ENCODE measurements around the gene COMMD1. TPM values are rescaled to one million over a fixed set of nuclear protein-coding genes. Genes with fewer than 3 reads are reported as not detected.

COMMD1 gene
- total RNA-seq, 1 donor from 2014 or later: 30.5 TPM

GRCh38 chr2:61888267-61889055 lies 17.0 kb upstream of the COMMD1 start, which contains the start of gene CCT4:
Gene CCT4, minus strand, starts transcription at chr2:61888656. Its CDS starts 149 bp downstream, at chr2:61888507.
- Mint-ChIP-seq H3K9me3 (no peaks in the 10 kb centered on the region), H3K27ac (ENCODE audit: unreplicated experiment) (peak within 1 kb of the TSS; percentile 100), H3K36me3 (ENCODE audit: low read depth) (peaks cover 8% of the 10 kb centered on the region), H3K4me3 (peak within 1 kb of the TSS; percentile 99), H3K27me3 (ENCODE audit: low read depth) (no peaks in the 10 kb centered on the region), H3K4me1 (peaks cover 28% of the 10 kb centered on the region)
- peak; percentile 95 for DNase-seq (ENCODE audit: low read depth, low spot score)
- TF ChIP-seq CTCF (conservative IDR thresholded peaks at IDR 0.05): no peak

- H3K9me3 Mint-ChIP-seq: no peaks in the 10 kb centered on the region
- no peak for DNase-seq (ENCODE audit: low read depth, low spot score)
- H3K27ac Mint-ChIP-seq (ENCODE audit: unreplicated experiment): no peak overlapping the region
These were observed 6.7 kb upstream of the COMMD1 start for GRCh38 chr2:61898810-61899209.

GRCh38 chr2:61900281-61900680 lies 5.2 kb upstream of the COMMD1 start:
- Mint-ChIP-seq H3K4me3 (no peak overlapping the region), H3K27me3 (ENCODE audit: low read depth) (no peaks in the 10 kb centered on the region), H3K4me1 (peaks cover 4% of the 10 kb centered on the region), H3K9me3 (no peaks in the 10 kb centered on the region), H3K36me3 (ENCODE audit: low read depth) (no peaks in the 10 kb centered on the region), H3K27ac (ENCODE audit: unreplicated experiment) (no peak overlapping the region)
- no peak for TF ChIP-seq CTCF (conservative IDR thresholded peaks at IDR 0.05)
- DNase-seq (ENCODE audit: low read depth, low spot score): no peak

More at GRCh38 chr2:61898810-61899209, 6.7 kb upstream of the COMMD1 start:
- H3K4me1 Mint-ChIP-seq: no peaks in the 10 kb centered on the region
- H3K27me3 Mint-ChIP-seq (ENCODE audit: low read depth): no peaks in the 10 kb centered on the region
- H3K36me3 Mint-ChIP-seq (ENCODE audit: low read depth): no peaks in the 10 kb centered on the region
- H3K4me3 Mint-ChIP-seq: no peak overlapping the region
- TF ChIP-seq CTCF (conservative IDR thresholded peaks at IDR 0.05): peak; percentile 51

- Mint-ChIP-seq H3K9me3 (no peaks in the 10 kb centered on the region), H3K36me3 (ENCODE audit: low read depth) (no peaks in the 10 kb centered on the region), H3K4me3 (peak overlapping the region; percentile 98), H3K27me3 (ENCODE audit: low read depth) (no peaks in the 10 kb centered on the region), H3K4me1 (peaks cover 9% of the 10 kb centered on the region), H3K27ac (ENCODE audit: unreplicated experiment) (peak overlapping the region; percentile 57)
- TF ChIP-seq CTCF (conservative IDR thresholded peaks at IDR 0.05): no peak
- DNase-seq (ENCODE audit: low read depth, low spot score): no peak
These were observed 654 bp downstream of the COMMD1 start for GRCh38 chr2:61906186-61906470.

- peak overlapping the region; percentile 35 for H3K4me3 Mint-ChIP-seq
- H3K9me3 Mint-ChIP-seq: no peaks in the 10 kb centered on the region
- peaks cover 9% of the 10 kb centered on the region for H3K4me1 Mint-ChIP-seq
- no peaks in the 10 kb centered on the region for H3K27me3 Mint-ChIP-seq (ENCODE audit: low read depth)
- TF ChIP-seq CTCF (conservative IDR thresholded peaks at IDR 0.05): no peak
- no peak overlapping the region for H3K27ac Mint-ChIP-seq (ENCODE audit: unreplicated experiment)
- no peak for DNase-seq (ENCODE audit: low read depth, low spot score)
- no peaks in the 10 kb centered on the region for H3K36me3 Mint-ChIP-seq (ENCODE audit: low read depth)
These were observed 3.6 kb downstream of the COMMD1 start for GRCh38 chr2:61909116-61909515.

All from neural crest cell (in vitro differentiated cells).